ENCODE results near the gene DDX39B. TPM values are rescaled to one million over a fixed set of nuclear protein-coding genes. Genes with fewer than 3 reads are reported as not detected.
"Not testable (repeated sequence)": the region's sequence is repeated elsewhere in the genome, so short reads cannot be mapped to it uniquely, and the experiment has no call there.

DDX39B gene
- total RNA-seq, 1 donor from 2014 or later, result 268 TPM

GRCh38 chr6:31529329-31530150 is 12.3 kb downstream of the DDX39B start:
- DNase-seq (ENCODE audit: low spot score), result no peak

GRCh38 chr6:31528821-31529328 is 12.9 kb downstream of the DDX39B start, which contains the start of gene MCCD1:
MCCD1 (plus strand) TSS chr6:31528962; CDS start chr6:31529015, 53 bp downstream.
- DNase-seq (ENCODE audit: low spot score), result no peak

- no peak for DNase-seq (ENCODE audit: low spot score)
These were observed 13.5 kb downstream of the DDX39B start for GRCh38 chr6:31528307-31528777.

- no peak for DNase-seq (ENCODE audit: low spot score)
These were observed 15.7 kb downstream of the DDX39B start for GRCh38 chr6:31525932-31526591.

- DNase-seq (ENCODE audit: low spot score), result no peak
These were observed 16.3 kb downstream of the DDX39B start for GRCh38 chr6:31525553-31525931.

- DNase-seq (ENCODE audit: low spot score), result no peak
These were observed 20.0 kb downstream of the DDX39B start for GRCh38 chr6:31521835-31522234.

GRCh38 chr6:31513456-31514165 is 28.2 kb downstream of the DDX39B start:
- no peak for DNase-seq (ENCODE audit: low spot score)

GRCh38 chr6:31510007-31510406 is 31.8 kb downstream of the DDX39B start:
- no peak for DNase-seq (ENCODE audit: low spot score)

GRCh38 chr6:31509036-31509435 is 32.8 kb downstream of the DDX39B start:
- not testable (repeated sequence) for DNase-seq (ENCODE audit: low spot score)

- no peak for DNase-seq (ENCODE audit: low spot score)
These were observed 39.2 kb downstream of the DDX39B start for GRCh38 chr6:31502586-31502985.

- DNase-seq (ENCODE audit: low spot score), result not testable (repeated sequence)
These were observed 42.2 kb downstream of the DDX39B start for GRCh38 chr6:31499648-31500047.

GRCh38 chr6:31498748-31499147 is 43.1 kb downstream of the DDX39B start:
- no peak for DNase-seq (ENCODE audit: low spot score)

GRCh38 chr6:31497531-31498476 is 44.0 kb downstream of the DDX39B start, which contains the start of gene MICB:
MICB (plus strand) TSS chr6:31498145; CDS start chr6:31498194, 49 bp downstream.
- DNase-seq (ENCODE audit: low spot score), result no peak

GRCh38 chr6:31496826-31497225 is 45.0 kb downstream of the DDX39B start:
- DNase-seq (ENCODE audit: low spot score), result not testable (repeated sequence)

GRCh38 chr6:31495580-31495979 is 46.2 kb downstream of the DDX39B start:
- no peak for DNase-seq (ENCODE audit: low spot score)

- DNase-seq (ENCODE audit: low spot score), result peak; percentile 96
These were observed 47.7 kb downstream of the DDX39B start for GRCh38 chr6:31493875-31494694.

- not testable (repeated sequence) for DNase-seq (ENCODE audit: low spot score)
These were observed 48.3 kb downstream of the DDX39B start for GRCh38 chr6:31493550-31493874.

- DNase-seq (ENCODE audit: low spot score), result no peak
These were observed 51.5 kb downstream of the DDX39B start for GRCh38 chr6:31490115-31490873.

GRCh38 chr6:31489086-31489485 is 52.7 kb downstream of the DDX39B start:
- DNase-seq (ENCODE audit: low spot score), result no peak

Data from mesenteric fat pad (tissue), 1 donor.